BE2C (cell line): ENCODE measurements around the gene TNNC2.

Experiments
- DNase-seq: peaks from one replicate; pipeline ENCODE4 v3.0.0-alpha.2; 2020
- H3K27me3 ChIP-seq: fragments of 250-450 bp; sonication (Bioruptor Pico); 2 replicates; pipeline ENCODE4 v1.5.1; 2020; ENCODE audit warnings: mild to moderate bottlenecking
- H3K36me3 ChIP-seq: fragments of 250-450 bp; sonication (Bioruptor Pico); 2 replicates; pipeline ENCODE4 v1.5.1; 2020; ENCODE audit warnings: mild to moderate bottlenecking
- H3K4me1 ChIP-seq: fragments of 250-450 bp; sonication (Bioruptor Pico); 2 replicates; pipeline ENCODE4 v1.5.1; 2020
- H3K4me3 ChIP-seq: 2 replicates; pipeline ENCODE4 v1.5.1; 2011; ENCODE audit warnings: low read depth, low read length
- H3K9me3 ChIP-seq: fragments of 250-450 bp; sonication (Bioruptor Pico); 2 replicates; pipeline ENCODE4 v1.5.1; 2020
- TF ChIP-seq, protein P1 (sequence below): IDR thresholded peaks from 2 replicates; pipeline ENCODE4 v1.5.1; 2012; ENCODE audit warnings: mild to moderate bottlenecking, low read depth, low read length

Gene TNNC2

GRCh38 chr20:45867136-45867818 lies 40.2 kb upstream of the TNNC2 start:
- Histone ChIP-seq H3K9me3 (no peaks in the 10 kb centered on the region), H3K4me1 (no peaks in the 10 kb centered on the region), H3K36me3 (no peaks in the 10 kb centered on the region), H3K4me3 (no peak overlapping the region), H3K27me3 (no peaks in the 10 kb centered on the region)
- TF ChIP-seq, protein P1, sequence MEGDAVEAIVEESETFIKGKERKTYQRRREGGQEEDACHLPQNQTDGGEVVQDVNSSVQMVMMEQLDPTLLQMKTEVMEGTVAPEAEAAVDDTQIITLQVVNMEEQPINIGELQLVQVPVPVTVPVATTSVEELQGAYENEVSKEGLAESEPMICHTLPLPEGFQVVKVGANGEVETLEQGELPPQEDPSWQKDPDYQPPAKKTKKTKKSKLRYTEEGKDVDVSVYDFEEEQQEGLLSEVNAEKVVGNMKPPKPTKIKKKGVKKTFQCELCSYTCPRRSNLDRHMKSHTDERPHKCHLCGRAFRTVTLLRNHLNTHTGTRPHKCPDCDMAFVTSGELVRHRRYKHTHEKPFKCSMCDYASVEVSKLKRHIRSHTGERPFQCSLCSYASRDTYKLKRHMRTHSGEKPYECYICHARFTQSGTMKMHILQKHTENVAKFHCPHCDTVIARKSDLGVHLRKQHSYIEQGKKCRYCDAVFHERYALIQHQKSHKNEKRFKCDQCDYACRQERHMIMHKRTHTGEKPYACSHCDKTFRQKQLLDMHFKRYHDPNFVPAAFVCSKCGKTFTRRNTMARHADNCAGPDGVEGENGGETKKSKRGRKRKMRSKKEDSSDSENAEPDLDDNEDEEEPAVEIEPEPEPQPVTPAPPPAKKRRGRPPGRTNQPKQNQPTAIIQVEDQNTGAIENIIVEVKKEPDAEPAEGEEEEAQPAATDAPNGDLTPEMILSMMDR: no peak
- no peak for DNase-seq

GRCh38 chr20:45866454-45866853 lies 39.3 kb upstream of the TNNC2 start:
- Histone ChIP-seq H3K36me3 (no peaks in the 10 kb centered on the region), H3K27me3 (no peaks in the 10 kb centered on the region), H3K4me3 (no peak overlapping the region), H3K4me1 (no peaks in the 10 kb centered on the region), H3K9me3 (no peaks in the 10 kb centered on the region)
- DNase-seq: no peak
- TF ChIP-seq, protein P1: no peak

DNA sequence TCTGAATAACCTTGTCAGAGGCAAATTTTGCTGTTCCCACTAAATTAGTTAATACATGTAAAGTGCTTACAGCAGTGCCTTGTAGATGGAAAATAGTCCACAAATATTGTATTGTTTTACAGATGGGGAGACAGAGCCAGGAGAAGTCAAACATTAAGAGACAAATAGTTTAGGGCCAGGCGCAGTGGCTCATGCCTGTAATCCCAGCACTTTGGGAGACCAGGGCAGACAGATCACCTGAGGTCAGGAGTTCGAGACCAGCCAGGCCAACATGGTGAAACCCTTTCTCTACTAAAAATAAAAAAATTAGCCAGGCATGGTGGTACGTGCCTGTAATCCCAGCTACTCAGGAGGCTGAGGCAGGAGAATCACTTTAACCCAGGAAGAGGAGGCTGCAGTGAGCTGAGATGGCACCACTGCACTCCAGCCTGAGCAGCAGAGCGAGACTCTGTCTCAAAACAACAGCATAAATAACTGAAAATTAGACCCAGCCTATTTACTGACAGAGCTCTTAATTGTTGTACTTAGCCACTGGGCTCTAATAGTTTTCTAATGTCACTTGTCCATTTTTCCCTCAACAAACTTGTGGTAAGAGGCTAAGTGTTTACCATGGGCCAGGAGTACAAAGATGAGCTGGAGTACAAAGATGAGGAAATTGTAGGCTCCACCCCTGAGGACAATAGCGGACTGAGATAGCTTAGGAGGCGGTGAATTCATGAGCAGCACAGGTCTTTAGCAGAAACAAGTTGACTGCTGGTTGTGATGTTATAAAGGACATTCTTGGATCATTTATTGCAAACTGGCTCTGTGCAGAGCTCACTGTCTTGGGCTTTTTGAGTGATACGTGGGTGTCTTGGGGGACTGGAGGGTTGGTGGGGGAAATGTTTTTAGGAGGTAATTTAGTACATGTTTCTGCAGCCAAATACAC lies 36.7 kb upstream of the TNNC2 start:
- TF ChIP-seq, protein P1: no peak
- Histone ChIP-seq H3K4me1 (peaks cover 3% of the 10 kb centered on the region; the same call in 1 of the 2 replicates), H3K9me3 (no peaks in the 10 kb centered on the region), H3K27me3 (no peaks in the 10 kb centered on the region), H3K36me3 (no peaks in the 10 kb centered on the region), H3K4me3 (no peak overlapping the region)
- no peak for DNase-seq

- TF ChIP-seq, protein P1: no peak
- H3K4me1 ChIP-seq: peaks cover 3% of the 10 kb centered on the region; the same call in 1 of the 2 replicates
Measured at GRCh38 chr20:45861221-45862075, 34.3 kb upstream of the TNNC2 start.

GRCh38 chr20:45860560-45861220 lies 33.6 kb upstream of the TNNC2 start:
- Histone ChIP-seq H3K4me1 (peaks cover 3% of the 10 kb centered on the region; the same call in 1 of the 2 replicates), H3K4me3 (no peak overlapping the region), H3K9me3 (no peaks in the 10 kb centered on the region), H3K27me3 (no peaks in the 10 kb centered on the region), H3K36me3 (no peaks in the 10 kb centered on the region)
- TF ChIP-seq, protein P1: no peak
- no peak for DNase-seq

More at GRCh38 chr20:45861221-45862075, 34.3 kb upstream of the TNNC2 start:
- Histone ChIP-seq H3K4me3 (no peak overlapping the region), H3K36me3 (no peaks in the 10 kb centered on the region), H3K27me3 (no peaks in the 10 kb centered on the region), H3K9me3 (no peaks in the 10 kb centered on the region)
- peak; percentile 52 for DNase-seq
